IMR-90 (cell line): ENCODE data around the gene JAKMIP1.

ENCODE experiments used
- BHLHE40 ChIP-seq: fragments of 150-350 bp; IDR thresholded peaks from 2 replicates; pipeline ENCODE4 v1.6.1; 2016; ENCODE audit warnings: mild to moderate bottlenecking, low read depth, low read length
- CEBPB ChIP-seq: IDR thresholded peaks from 2 replicates; pipeline ENCODE4 v1.6.1; 2012; ENCODE audit warnings: low read depth, low read length, improper control_type of control experiment
- CHD1 ChIP-seq: IDR thresholded peaks from 2 replicates; pipeline ENCODE4 v1.6.1; 2012; ENCODE audit warnings: low read depth, low read length, improper control_type of control experiment
- FOS ChIP-seq: fragments of 150-350 bp; IDR thresholded peaks from 2 replicates; pipeline ENCODE4 v1.6.1; 2016; ENCODE audit warnings: low read depth, low read length
- MAFK ChIP-seq: IDR thresholded peaks from 2 replicates; pipeline ENCODE4 v1.6.1; 2012; ENCODE audit warnings: low read depth, low read length, improper control_type of control experiment
- MXI1 ChIP-seq: IDR thresholded peaks from 2 replicates; pipeline ENCODE4 v1.6.1; 2012; ENCODE audit warnings: low read depth, mild to moderate bottlenecking, low read length, moderate library complexity, borderline replicate concordance
- POLR2A ChIP-seq: IDR thresholded peaks from 2 replicates; pipeline ENCODE4 v1.6.1; 2012; ENCODE audit warnings: mild to moderate bottlenecking, low read depth, low read length
- RAD21 ChIP-seq: IDR thresholded peaks from 2 replicates; pipeline ENCODE4 v1.6.1; 2012; ENCODE audit warnings: low read length, improper control_type of control experiment
- RCOR1 ChIP-seq: IDR thresholded peaks from 2 replicates; pipeline ENCODE4 v1.6.1; 2012; ENCODE audit warnings: mild to moderate bottlenecking, low read length, improper control_type of control experiment; ENCODE audit not compliant: insufficient replicate concordance
- SMC3 ChIP-seq: fragments of 150-350 bp; IDR thresholded peaks from 2 replicates; pipeline ENCODE4 v1.6.1; 2016; ENCODE audit warnings: low read depth, mild to moderate bottlenecking, antibody characterized with exemption, low read length, moderate library complexity
- TF ChIP-seq, protein P1 (sequence below): conservative IDR thresholded peaks from 2 replicates; pipeline ENCODE4 v1.5.1; 2012; ENCODE audit warnings: mild to moderate bottlenecking, low read depth, low read length, improper control_type of control experiment
- TF ChIP-seq, protein P2 (sequence below): fragments of 150-350 bp; IDR thresholded peaks from 2 replicates; pipeline ENCODE4 v1.6.1; 2017; ENCODE audit warnings: mild to moderate bottlenecking, antibody characterized with exemption, low read length, low read depth

DNA sequence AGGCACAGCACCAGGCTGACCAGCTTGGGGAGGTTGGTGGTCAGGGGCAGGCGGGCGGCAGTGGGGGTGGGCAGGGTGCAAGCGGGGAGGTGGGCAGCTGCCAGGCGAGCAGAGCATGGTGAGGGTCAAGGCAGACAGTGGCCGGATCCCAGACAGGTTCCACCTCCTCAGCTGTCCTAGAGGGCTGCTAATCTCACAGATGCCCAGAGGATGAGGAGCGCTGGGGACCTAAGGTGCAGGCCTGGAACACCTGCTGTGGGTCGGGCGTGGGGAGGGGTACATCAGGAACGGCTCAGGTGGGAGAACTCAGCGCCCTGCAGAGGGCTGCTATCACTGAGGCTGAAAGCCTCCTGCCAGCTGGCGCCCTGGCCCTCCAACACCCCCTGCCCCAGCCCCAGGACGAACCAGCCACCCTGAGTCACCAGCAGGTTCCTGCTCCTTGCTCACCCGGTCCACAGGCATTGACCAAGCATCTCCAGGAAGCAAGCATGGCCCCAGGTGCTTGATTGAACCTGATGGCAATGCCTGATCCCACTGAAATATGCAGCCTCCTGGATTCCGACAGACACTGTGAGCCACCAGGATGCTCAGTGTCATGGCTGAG lies 153.7 kb downstream of the JAKMIP1 start:
- TF ChIP-seq SMC3 (no peak), RAD21 (no peak), CHD1 (no peak), POLR2A (no peak), RCOR1 (no peak), CEBPB (no peak), BHLHE40 (no peak), MXI1 (no peak), MAFK (no peak), FOS (no peak)
- TF ChIP-seq, protein P1, sequence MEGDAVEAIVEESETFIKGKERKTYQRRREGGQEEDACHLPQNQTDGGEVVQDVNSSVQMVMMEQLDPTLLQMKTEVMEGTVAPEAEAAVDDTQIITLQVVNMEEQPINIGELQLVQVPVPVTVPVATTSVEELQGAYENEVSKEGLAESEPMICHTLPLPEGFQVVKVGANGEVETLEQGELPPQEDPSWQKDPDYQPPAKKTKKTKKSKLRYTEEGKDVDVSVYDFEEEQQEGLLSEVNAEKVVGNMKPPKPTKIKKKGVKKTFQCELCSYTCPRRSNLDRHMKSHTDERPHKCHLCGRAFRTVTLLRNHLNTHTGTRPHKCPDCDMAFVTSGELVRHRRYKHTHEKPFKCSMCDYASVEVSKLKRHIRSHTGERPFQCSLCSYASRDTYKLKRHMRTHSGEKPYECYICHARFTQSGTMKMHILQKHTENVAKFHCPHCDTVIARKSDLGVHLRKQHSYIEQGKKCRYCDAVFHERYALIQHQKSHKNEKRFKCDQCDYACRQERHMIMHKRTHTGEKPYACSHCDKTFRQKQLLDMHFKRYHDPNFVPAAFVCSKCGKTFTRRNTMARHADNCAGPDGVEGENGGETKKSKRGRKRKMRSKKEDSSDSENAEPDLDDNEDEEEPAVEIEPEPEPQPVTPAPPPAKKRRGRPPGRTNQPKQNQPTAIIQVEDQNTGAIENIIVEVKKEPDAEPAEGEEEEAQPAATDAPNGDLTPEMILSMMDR, result no peak
- TF ChIP-seq, protein P2, sequence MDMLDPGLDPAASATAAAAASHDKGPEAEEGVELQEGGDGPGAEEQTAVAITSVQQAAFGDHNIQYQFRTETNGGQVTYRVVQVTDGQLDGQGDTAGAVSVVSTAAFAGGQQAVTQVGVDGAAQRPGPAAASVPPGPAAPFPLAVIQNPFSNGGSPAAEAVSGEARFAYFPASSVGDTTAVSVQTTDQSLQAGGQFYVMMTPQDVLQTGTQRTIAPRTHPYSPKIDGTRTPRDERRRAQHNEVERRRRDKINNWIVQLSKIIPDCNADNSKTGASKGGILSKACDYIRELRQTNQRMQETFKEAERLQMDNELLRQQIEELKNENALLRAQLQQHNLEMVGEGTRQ, result no peak
